OCI-LY7 (cell line): ENCODE results near the gene MTMR2. TPM values are rescaled to one million over a fixed set of nuclear protein-coding genes. Genes with fewer than 3 reads are reported as not detected.
"Not testable (repeated sequence)": the region's sequence is repeated elsewhere in the genome, so short reads cannot be mapped to it uniquely, and the experiment has no call there.

Experiments used
- BruUV-seq: library from RNA; stranded (reverse); fragments of 400-500 nt; replicated peaks from 2 replicates; lab custom pipeline; 2021; lab: Mats Ljungman, UMichigan
- CTCF ChIA-PET: fragments of 300-600 bp; sonication (Branson Sonifier 250); formaldehyde crosslinking; loops from one replicate; lab custom pipeline; 2022; ENCODE audit warnings: antibody characterized with exemption; ENCODE audit not compliant: unreplicated experiment; lab: Charles Lee
- POLR2A ChIA-PET: fragments of 300-600 bp; sonication (Branson Sonifier 250); formaldehyde crosslinking; loops from one replicate; lab custom pipeline; 2022; ENCODE audit warnings: antibody characterized with exemption; lab: Charles Lee
- DNase-seq: peaks from one replicate; pipeline ENCODE4 v3.0.0-alpha.2; 2015; ENCODE audit warnings: low spot score
- H2AFZ ChIP-seq: fragments of 200-600 bp; sonication (generic), shearing (Covaris generic); 2 replicates; pipeline ENCODE4 v1.6.1; 2014; ENCODE audit warnings: mild to moderate bottlenecking, antibody characterized with exemption, low read length, moderate library complexity
- H3K27ac ChIP-seq: fragments of 200-600 bp; sonication (generic); 2 replicates; pipeline ENCODE4 v1.5.1; 2014; ENCODE audit warnings: mixed run types, low read depth, mild to moderate bottlenecking, moderate library complexity, low read length, inconsistent platforms; ENCODE audit not compliant: poor library complexity, severe bottlenecking
- H3K36me3 ChIP-seq: fragments of 200-600 bp; sonication (generic); 2 replicates; pipeline ENCODE4 v1.6.1; 2014; ENCODE audit warnings: mild to moderate bottlenecking, antibody characterized with exemption, low read length, moderate library complexity, mixed read lengths; ENCODE audit not compliant: insufficient read depth
- H3K4me1 ChIP-seq: fragments of 200-600 bp; sonication (generic); 2 replicates; pipeline ENCODE4 v1.5.1; 2014; ENCODE audit warnings: mild to moderate bottlenecking, low read length; ENCODE audit not compliant: insufficient read depth, poor library complexity, severe bottlenecking
- H3K4me2 ChIP-seq: fragments of 200-600 bp; sonication (generic); 2 replicates; pipeline ENCODE4 v1.6.1; 2014; ENCODE audit warnings: mild to moderate bottlenecking, low read length
- H3K4me3 ChIP-seq: fragments of 200-600 bp; sonication (generic); 2 replicates; pipeline ENCODE4 v1.5.1; 2014; ENCODE audit warnings: mild to moderate bottlenecking, low read depth, low read length; ENCODE audit not compliant: poor library complexity, severe bottlenecking
- H3K79me2 ChIP-seq: fragments of 200-600 bp; sonication (generic); 2 replicates; pipeline ENCODE4 v1.6.1; 2016; ENCODE audit warnings: low read depth, mild to moderate bottlenecking, low read length, moderate library complexity, mixed read lengths; ENCODE audit not compliant: insufficient read depth
- H3K9me2 ChIP-seq: fragments of 200-600 bp; sonication (generic); 2 replicates; pipeline ENCODE4 v1.6.1; 2016; ENCODE audit warnings: mild to moderate bottlenecking, low read length, mixed read lengths; ENCODE audit not compliant: insufficient read depth
- H3K9me3 ChIP-seq: fragments of 200-600 bp; sonication (generic); 2 replicates; pipeline ENCODE4 v1.6.1; 2014; ENCODE audit warnings: mild to moderate bottlenecking, mixed run types, low read length, mixed read lengths
- H4K20me1 ChIP-seq: fragments of 200-600 bp; sonication (generic); 2 replicates; pipeline ENCODE4 v1.6.1; 2014; ENCODE audit warnings: mild to moderate bottlenecking, antibody characterized with exemption, low read length, moderate library complexity, mixed read lengths; ENCODE audit not compliant: insufficient read depth
- EZH2phosphoT487 ChIP-seq: fragments of 200-600 bp; sonication (generic); IDR thresholded peaks from 2 replicates; pipeline ENCODE4 v1.6.1; 2018; ENCODE audit warnings: low read depth, borderline replicate concordance, mild to moderate bottlenecking, mixed run types, antibody characterized with exemption, low read length, moderate library complexity, mixed read lengths
- intact Hi-C: fragments of 100-400 bp; cut with micrococcal nuclease; formaldehyde crosslinking; loops from one replicate; pipeline ENCODE4 v1.10.0; 2022; ENCODE audit not compliant: unreplicated experiment
- total RNA-seq, 2 experiments: library from RNA; depleted of rRNA in 1 of 2; stranded (reverse); fragments of >200 nt in 1 of 2; shearing (Covaris generic) in 1 of 2; gene quantifications; 2 replicates each; pipeline ENCODE4 v1.2.3, GENCODE V29; 2014 to 2022
- TF ChIP-seq, protein P1 (sequence below): fragments of 200-600 bp; sonication (generic); conservative IDR thresholded peaks from 2 replicates; pipeline ENCODE4 v1.5.1; 2014; ENCODE audit warnings: mild to moderate bottlenecking, antibody characterized with exemption, low read length, moderate library complexity, mixed read lengths

MTMR2 gene
- total RNA-seq, 2 experiments from 2014 or later, result 0.79 to 13.0 TPM

DNA sequence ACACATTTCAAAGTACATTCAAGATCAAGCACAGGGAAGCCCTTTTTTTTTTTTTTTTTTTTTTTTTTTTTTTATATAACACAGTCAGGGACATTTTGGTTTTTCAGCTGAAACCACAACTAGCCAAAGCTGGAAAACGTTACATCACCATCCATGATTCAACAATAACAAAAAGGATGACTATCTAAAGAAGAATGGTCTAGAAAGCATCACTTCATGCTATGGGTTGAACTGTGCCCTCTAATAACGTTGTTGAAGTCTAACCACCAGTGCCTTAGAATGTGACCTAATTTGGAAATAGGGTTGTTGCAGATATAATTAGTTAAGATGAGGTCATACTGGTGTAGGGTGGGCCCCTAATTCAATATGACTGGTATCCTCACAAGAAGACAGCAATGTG, 46.6 kb downstream of the MTMR2 start:
- no peak for TF ChIP-seq EZH2phosphoT487
- TF ChIP-seq, protein P1, sequence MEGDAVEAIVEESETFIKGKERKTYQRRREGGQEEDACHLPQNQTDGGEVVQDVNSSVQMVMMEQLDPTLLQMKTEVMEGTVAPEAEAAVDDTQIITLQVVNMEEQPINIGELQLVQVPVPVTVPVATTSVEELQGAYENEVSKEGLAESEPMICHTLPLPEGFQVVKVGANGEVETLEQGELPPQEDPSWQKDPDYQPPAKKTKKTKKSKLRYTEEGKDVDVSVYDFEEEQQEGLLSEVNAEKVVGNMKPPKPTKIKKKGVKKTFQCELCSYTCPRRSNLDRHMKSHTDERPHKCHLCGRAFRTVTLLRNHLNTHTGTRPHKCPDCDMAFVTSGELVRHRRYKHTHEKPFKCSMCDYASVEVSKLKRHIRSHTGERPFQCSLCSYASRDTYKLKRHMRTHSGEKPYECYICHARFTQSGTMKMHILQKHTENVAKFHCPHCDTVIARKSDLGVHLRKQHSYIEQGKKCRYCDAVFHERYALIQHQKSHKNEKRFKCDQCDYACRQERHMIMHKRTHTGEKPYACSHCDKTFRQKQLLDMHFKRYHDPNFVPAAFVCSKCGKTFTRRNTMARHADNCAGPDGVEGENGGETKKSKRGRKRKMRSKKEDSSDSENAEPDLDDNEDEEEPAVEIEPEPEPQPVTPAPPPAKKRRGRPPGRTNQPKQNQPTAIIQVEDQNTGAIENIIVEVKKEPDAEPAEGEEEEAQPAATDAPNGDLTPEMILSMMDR, result no peak
- no peak for DNase-seq
- Histone ChIP-seq H3K4me1 (no peaks in the 10 kb centered on the region), H3K27ac (no peak overlapping the region), H3K9me2 (no peaks in the 10 kb centered on the region), H2AFZ (no peak overlapping the region), H4K20me1 (no peaks in the 10 kb centered on the region), H3K79me2 (no peaks in the 10 kb centered on the region), H3K9me3 (no peaks in the 10 kb centered on the region), H3K4me3 (no peak overlapping the region), H3K36me3 (no peaks in the 10 kb centered on the region), H3K4me2 (no peak overlapping the region)
- CTCF ChIA-PET, result no interaction called here
- no TSS peak for BruUV-seq
- intact Hi-C loops, result no loop called here
- POLR2A ChIA-PET, result interaction anchor here (0.6 kb wide), 1 partner anchor 861 kb away, joined by 3 read pairs; no protein-coding TSS in a partner anchor

GRCh38 chr11:95870877-95871276, 53.0 kb downstream of the MTMR2 start:
- BruUV-seq, H3K36me3 ChIP-seq, H3K27ac ChIP-seq, intact Hi-C loops, POLR2A ChIA-PET, H3K9me3 ChIP-seq, H4K20me1 ChIP-seq, DNase-seq, H3K4me2 ChIP-seq, H2AFZ ChIP-seq, H3K79me2 ChIP-seq, H3K4me1 ChIP-seq, H3K4me3 ChIP-seq, CTCF ChIA-PET, H3K9me2 ChIP-seq: not testable (repeated sequence)

DNA sequence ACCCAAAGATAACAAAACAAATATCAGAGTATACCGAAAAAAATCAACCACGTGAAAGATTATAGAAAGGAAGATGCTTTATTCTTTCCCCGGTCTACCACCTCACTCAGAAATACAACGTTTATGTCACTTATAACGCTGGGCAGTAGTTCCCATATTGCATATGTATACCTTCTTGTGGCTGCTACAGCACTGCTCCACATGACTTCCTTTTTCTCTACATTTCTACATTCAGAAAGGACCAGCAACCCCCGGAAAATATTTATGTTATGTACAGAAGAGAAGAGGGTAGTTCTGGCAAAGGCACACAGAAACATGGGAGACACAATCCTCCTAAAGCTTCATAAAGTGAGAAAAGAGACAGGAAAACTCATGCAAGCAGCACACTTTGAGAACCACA, 56.8 kb downstream of the MTMR2 start:
- no peak overlapping the region for H2AFZ ChIP-seq
- H3K4me3 ChIP-seq, result no peak overlapping the region
- no peak for TF ChIP-seq EZH2phosphoT487
- TF ChIP-seq, protein P1, result no peak
- no peak overlapping the region for H3K27ac ChIP-seq
- H3K9me3 ChIP-seq, result no peaks in the 10 kb centered on the region
- H3K79me2 ChIP-seq, result no peaks in the 10 kb centered on the region
- CTCF ChIA-PET, result no interaction called here
- H3K4me1 ChIP-seq, result no peaks in the 10 kb centered on the region
- no peak overlapping the region for H3K4me2 ChIP-seq
- POLR2A ChIA-PET, result no interaction called here
- BruUV-seq, result no TSS peak
- H3K9me2 ChIP-seq, result no peaks in the 10 kb centered on the region
- H4K20me1 ChIP-seq, result no peaks in the 10 kb centered on the region
- intact Hi-C loops, result no loop called here
- DNase-seq, result no peak
- H3K36me3 ChIP-seq, result no peaks in the 10 kb centered on the region
